NCI-H82 treated with DMSO at 0.1 percent for 48 hours (cell line): ENCODE measurements around the gene PLEKHS1.
"Not testable (repeated sequence)": the region's sequence is repeated elsewhere in the genome, so short reads cannot be mapped to it uniquely, and the experiment has no call there.

Experiments
- DNase-seq: peaks from one replicate; lab custom pipeline; 2025; ENCODE audit not compliant: unreplicated experiment; lab: John Stamatoyannopoulos, UW

The PLEKHS1 gene

GRCh38 chr10:113788604-113789083, 37.2 kb downstream of the PLEKHS1 start:
- DNase-seq = no peak

- DNase-seq = no peak
These were observed 40.2 kb downstream of the PLEKHS1 start for GRCh38 chr10:113791691-113792090.

GRCh38 chr10:113801569-113801968, 50.1 kb downstream of the PLEKHS1 start:
- no peak for DNase-seq

DNA sequence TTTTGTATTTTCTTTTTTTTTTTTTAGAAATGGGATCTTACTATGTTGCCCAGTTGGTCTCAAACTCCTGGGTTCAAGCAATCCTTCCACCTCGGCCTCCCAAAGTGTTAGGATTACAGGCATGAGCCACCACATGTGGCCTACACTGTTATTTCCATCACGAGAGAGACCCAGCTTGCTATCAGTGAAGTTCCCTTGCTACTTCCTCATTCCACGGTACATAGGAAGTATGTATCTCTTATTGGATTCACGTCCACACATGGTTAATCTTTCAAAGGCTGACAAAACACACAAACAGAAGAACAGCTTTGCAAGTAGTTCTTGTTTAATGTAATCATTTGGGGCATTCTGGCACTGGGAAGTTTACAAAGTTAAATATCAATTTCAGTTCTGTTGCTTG, 51.5 kb downstream of the PLEKHS1 start:
- DNase-seq = no peak

- DNase-seq = no peak
These were observed 55.0 kb downstream of the PLEKHS1 start for GRCh38 chr10:113806503-113806902.

GRCh38 chr10:113808168-113808567, 56.7 kb downstream of the PLEKHS1 start:
- no peak for DNase-seq

DNA sequence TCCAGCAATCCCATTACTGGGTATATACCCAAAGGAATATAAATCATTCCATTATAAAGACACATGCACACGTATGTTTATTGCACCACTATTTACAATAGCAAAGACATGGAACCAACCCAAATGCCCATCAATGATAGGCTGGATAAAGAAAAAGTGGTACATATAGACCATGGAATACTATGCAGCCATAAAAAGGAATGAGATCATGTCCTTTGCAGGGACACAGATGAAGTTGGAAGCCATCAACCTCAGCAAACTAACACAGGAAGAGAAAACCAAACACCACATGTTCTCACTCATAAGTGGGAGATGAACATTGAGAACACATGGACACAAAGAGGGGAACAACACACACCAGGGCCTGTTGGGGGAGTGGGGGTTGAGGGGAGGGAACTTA, 63.2 kb downstream of the PLEKHS1 start:
- not testable (repeated sequence) for DNase-seq

- DNase-seq = no peak
These were observed 68.5 kb downstream of the PLEKHS1 start for GRCh38 chr10:113819989-113820388.

- no peak for DNase-seq
These were observed 69.0 kb downstream of the PLEKHS1 start for GRCh38 chr10:113820507-113820906.

DNA sequence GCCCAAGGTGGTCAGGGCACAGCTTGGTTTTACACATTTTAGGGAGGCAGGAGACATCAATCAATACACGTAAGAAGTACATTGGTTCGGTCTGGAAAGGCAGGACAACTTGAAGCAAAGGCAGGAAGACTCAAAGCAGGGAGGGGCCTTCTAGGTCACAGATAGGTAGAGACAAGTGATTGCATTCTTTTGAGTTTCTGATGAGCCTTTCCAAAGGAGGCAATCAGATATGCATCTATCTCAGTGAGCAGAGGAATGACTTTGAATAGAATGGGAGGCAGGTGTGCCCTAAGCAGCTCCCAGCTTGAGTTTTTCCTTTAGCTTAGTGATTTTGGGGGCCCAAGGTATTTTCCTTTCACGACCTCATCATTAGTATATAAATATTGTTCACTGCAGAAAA, 69.8 kb downstream of the PLEKHS1 start:
- DNase-seq = not testable (repeated sequence)

GRCh38 chr10:113822174-113822573, 70.7 kb downstream of the PLEKHS1 start:
- no peak for DNase-seq

- no peak for DNase-seq
These were observed 71.9 kb downstream of the PLEKHS1 start for GRCh38 chr10:113823389-113823788.

DNA sequence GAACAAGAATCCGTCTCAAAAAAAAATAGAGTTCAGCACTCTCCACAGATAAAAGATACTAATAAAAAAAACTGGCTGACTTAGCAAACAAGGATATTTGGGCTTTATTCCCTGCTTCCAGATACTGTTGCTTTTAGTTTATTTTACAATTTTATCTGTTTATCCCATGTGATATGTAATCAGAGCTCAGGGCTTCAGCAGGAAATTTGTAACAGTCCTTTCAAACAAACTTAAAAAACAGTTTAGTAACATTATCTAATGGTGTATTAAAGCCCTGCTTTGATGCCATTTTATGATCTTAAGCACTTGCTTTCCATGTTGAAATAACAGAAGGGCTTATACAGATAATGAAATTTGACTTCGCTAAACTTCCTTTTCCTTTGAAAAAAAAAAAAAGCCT, 74.3 kb downstream of the PLEKHS1 start:
- DNase-seq = no peak

DNA sequence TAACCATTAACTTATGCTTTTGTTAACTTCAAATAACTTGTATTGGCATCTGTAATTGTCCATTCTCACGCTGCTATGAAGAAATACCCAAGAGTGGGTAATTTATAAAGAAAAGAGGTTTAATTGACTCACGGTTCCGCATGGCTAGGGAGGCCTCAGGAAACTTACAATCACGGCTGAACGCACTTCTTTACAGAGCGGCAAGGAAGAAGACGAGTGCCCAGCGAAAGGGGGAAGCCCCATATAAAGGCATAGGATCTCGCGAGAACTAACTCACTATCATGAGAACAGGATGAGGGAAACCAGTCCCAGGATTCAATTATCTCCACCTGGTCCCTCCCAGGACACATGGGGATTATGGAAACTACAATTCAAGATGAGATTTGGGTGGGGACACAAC, 77.1 kb downstream of the PLEKHS1 start:
- DNase-seq = not testable (repeated sequence)
